Bronchial epithelial cell (primary cell): Measurements from ENCODE around the gene FAM229A. TPM values are rescaled to one million over a fixed set of nuclear protein-coding genes. Genes with fewer than 3 reads are reported as not detected.

Source experiments
- DNase-seq: peaks from one replicate; pipeline ENCODE4 v3.0.0-alpha.2; 2010; ENCODE audit warnings: low read depth
- FAIRE-seq: peaks from 2 replicates; lab custom pipeline; 2011; peaks lifted over from hg19 to GRCh38; lab: Jason Lieb, UNC
- H3K27me3 ChIP-seq: 2 replicates; pipeline ENCODE4 v1.5.1; 2011; ENCODE audit warnings: low read length; ENCODE audit not compliant: control insufficient read depth, insufficient read depth
- H3K36me3 ChIP-seq: 2 replicates; pipeline ENCODE4 v1.5.1; 2011; ENCODE audit warnings: low read length; ENCODE audit not compliant: control insufficient read depth, insufficient read depth
- H3K4me3 ChIP-seq: 2 replicates; pipeline ENCODE4 v1.5.1; 2011; ENCODE audit warnings: mild to moderate bottlenecking, low read depth, low read length, control low read depth
- CTCF ChIP-seq: IDR thresholded peaks from 2 replicates; pipeline ENCODE4 v1.5.1; 2011; ENCODE audit warnings: mild to moderate bottlenecking, moderate library complexity, low read length, control low read depth, inconsistent platforms; ENCODE audit not compliant: insufficient read depth, severe bottlenecking
- total RNA-seq: library from RNA; depleted of rRNA; stranded (reverse); fragments of >200 nt; gene quantifications from 2 replicates; pipeline ENCODE4 v1.2.1, GENCODE V29; 2014

Gene FAM229A
- total RNA-seq, 1 donor from 2014 or later, result 0.26 TPM

- Histone ChIP-seq H3K36me3 (no peaks in the 10 kb centered on the region), H3K4me3 (peak overlapping the region; percentile 54), H3K27me3 (no peaks in the 10 kb centered on the region)
- FAIRE-seq (no peak), DNase-seq (no peak)
- peak; percentile 60 for TF ChIP-seq CTCF
These were observed 11.4 kb downstream of the FAM229A start for GRCh38 chr1:32350785-32351398.

GRCh38 chr1:32349211-32349708, 13.0 kb downstream of the FAM229A start:
- no peaks in the 10 kb centered on the region for H3K27me3 ChIP-seq
- TF ChIP-seq CTCF, result no peak
- FAIRE-seq (no peak), DNase-seq (no peak)
- H3K4me3 ChIP-seq, result no peak overlapping the region
- no peaks in the 10 kb centered on the region for H3K36me3 ChIP-seq

GRCh38 chr1:32346532-32347157, 15.6 kb downstream of the FAM229A start:
- FAIRE-seq, result no peak
- DNase-seq, result no peak
- no peaks in the 10 kb centered on the region for H3K36me3 ChIP-seq
- TF ChIP-seq CTCF, result no peak
- no peaks in the 10 kb centered on the region for H3K27me3 ChIP-seq
- H3K4me3 ChIP-seq, result no peak overlapping the region

GRCh38 chr1:32345289-32345827, 16.9 kb downstream of the FAM229A start:
- Histone ChIP-seq H3K4me3 (no peak overlapping the region), H3K36me3 (no peaks in the 10 kb centered on the region), H3K27me3 (no peaks in the 10 kb centered on the region)
- DNase-seq (no peak), FAIRE-seq (no peak)
- TF ChIP-seq CTCF, result no peak

GRCh38 chr1:32342704-32343103, 19.6 kb downstream of the FAM229A start:
- DNase-seq, result no peak
- H3K36me3 ChIP-seq, result no peaks in the 10 kb centered on the region
- TF ChIP-seq CTCF, result no peak
- H3K4me3 ChIP-seq, result no peak overlapping the region
- FAIRE-seq, result no peak
- no peaks in the 10 kb centered on the region for H3K27me3 ChIP-seq
